CD4-positive, alpha-beta T cell (primary cell): ENCODE results near the gene FANCD2. TPM values are rescaled to one million over a fixed set of nuclear protein-coding genes. Genes with fewer than 3 reads are reported as not detected.

Experiments
- ATAC-seq: fragments of 200-7000 bp; cut with Tn5 transposase; one replicate; pipeline ENCODE4 v1.10.0; 2022; ENCODE audit warnings: mild to moderate bottlenecking; ENCODE audit not compliant: poor library complexity
- CTCF ChIA-PET: fragments of 350-600 bp; sonication (Branson Sonifier 250); formaldehyde crosslinking; loops from one replicate; lab custom pipeline; 2021; ENCODE audit warnings: antibody characterized with exemption, inconsistent platforms; lab: Charles Lee
- POLR2A ChIA-PET: fragments of 350-600 bp; sonication (Branson Sonifier 250); formaldehyde crosslinking; loops from one replicate; lab custom pipeline; 2021; ENCODE audit warnings: antibody characterized with exemption, inconsistent platforms; lab: Charles Lee
- DNase-seq, 14 experiments: peaks; one replicate each; pipeline ENCODE4 v3.0.0-alpha.2; 2013 to 2020; ENCODE audit warnings: mixed read lengths in 2 of 14
- H3K27ac ChIP-seq, 2 donors: one replicate each; pipeline versions ENCODE4 v1.5.1 to v1.7.0; 2013; ENCODE audit warnings: low read length in 2 of 2, low read depth in 1 of 2, mild to moderate bottlenecking in 1 of 2
- H3K27me3 ChIP-seq, 2 experiments: 1 replicate in 1 of 2; 2 replicates in 1 of 2; pipeline versions ENCODE4 v1.6.1 to v1.7.0; 2013; ENCODE audit warnings: low read length in 2 of 2, control low read depth in 1 of 2, mild to moderate bottlenecking in 1 of 2, moderate library complexity in 1 of 2; ENCODE audit not compliant: insufficient read depth in 2 of 2, control insufficient read depth in 1 of 2
- H3K36me3 ChIP-seq: one replicate; pipeline ENCODE4 v1.6.1; 2013; ENCODE audit warnings: low read length, control low read depth; ENCODE audit not compliant: insufficient read depth
- H3K4me1 ChIP-seq: one replicate; pipeline ENCODE4 v1.6.1; 2013; ENCODE audit warnings: low read length, control low read depth; ENCODE audit not compliant: insufficient read depth
- H3K4me3 ChIP-seq: one replicate; pipeline ENCODE4 v1.5.1; 2013; ENCODE audit warnings: mild to moderate bottlenecking, low read length, moderate library complexity
- H3K9me3 ChIP-seq, 2 experiments: 1 replicate in 1 of 2; 2 replicates in 1 of 2; pipeline versions ENCODE4 v1.6.1 to v1.7.0; 2013; ENCODE audit warnings: low read length in 2 of 2, mild to moderate bottlenecking in 2 of 2, control low read depth in 1 of 2, moderate library complexity in 1 of 2; ENCODE audit not compliant: control insufficient read depth in 1 of 2, insufficient read depth in 1 of 2
- H3K27ac Mint-ChIP-seq: one replicate; pipeline ENCODE4 v1.8.0; 2020; ENCODE audit warnings: mixed read lengths
- H3K27me3 Mint-ChIP-seq: one replicate; pipeline ENCODE4 v1.8.0; 2021; ENCODE audit warnings: mixed read lengths
- H3K36me3 Mint-ChIP-seq: one replicate; pipeline ENCODE4 v1.8.0; 2021; ENCODE audit warnings: low read depth, mixed read lengths
- H3K4me1 Mint-ChIP-seq: one replicate; pipeline ENCODE4 v1.8.0; 2021; ENCODE audit warnings: low read depth, mixed read lengths
- H3K4me3 Mint-ChIP-seq: one replicate; pipeline ENCODE4 v1.8.0; 2020; ENCODE audit warnings: mild to moderate bottlenecking, mixed read lengths
- H3K9me3 Mint-ChIP-seq: one replicate; pipeline ENCODE4 v1.8.0; 2020; ENCODE audit warnings: mixed read lengths
- intact Hi-C, 2 experiments: fragments of 100-400 bp; cut with DNase I in 1 of 2; cut with micrococcal nuclease in 1 of 2; formaldehyde crosslinking; loops; one replicate each; pipeline versions ENCODE4 v1.15.1 to v1.9.0; 2023 to 2025; cut with DNase I, micrococcal nuclease
- total RNA-seq, 174 experiments: library from RNA in 2 of 174; stranded (reverse) in 2 of 174; gene quantifications; one replicate each; pipeline ENCODE4 v1.2.3 and lab custom pipeline; 2021 to 2026
- TF ChIP-seq, protein P1 (sequence below): fragments of 200-600 bp; IDR thresholded peaks from one replicate; pipeline ENCODE4 v1.8.0; 2022; ENCODE audit warnings: antibody characterized with exemption, mild to moderate bottlenecking

Gene FANCD2
- total RNA-seq, 2 experiments from 2014 or later = 13.8 to 16.8 TPM

DNA sequence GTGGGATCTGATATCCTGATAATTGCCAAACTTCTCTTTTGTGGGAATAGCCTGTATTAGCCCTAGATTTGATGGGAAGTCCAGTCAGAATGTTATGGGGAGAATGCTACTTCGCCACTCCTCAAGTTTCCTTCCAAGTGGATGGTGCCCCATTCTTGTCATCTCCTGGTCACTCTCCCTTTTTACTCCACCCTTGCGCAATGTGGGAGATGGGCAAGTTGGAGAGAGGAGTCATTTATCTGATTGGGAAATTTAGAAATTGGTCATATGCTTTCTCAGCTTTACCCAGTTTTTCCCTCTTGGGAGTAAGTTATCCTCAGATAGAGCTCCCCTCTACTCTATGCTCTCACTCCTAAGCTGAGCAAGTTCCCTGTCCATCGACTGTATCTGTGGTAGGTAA, 67.4 kb downstream of the FANCD2 start:
- ATAC-seq (no peak), DNase-seq (no peak)
- no peaks in the 10 kb centered on the region for H3K9me3 ChIP-seq
- H3K27ac ChIP-seq = no peak overlapping the region
- intact Hi-C loops = no loop called here
- CTCF ChIA-PET = no interaction called here
- H3K4me1 ChIP-seq = no peaks in the 10 kb centered on the region
- H3K27me3 Mint-ChIP-seq = no peaks in the 10 kb centered on the region
- H3K4me3 Mint-ChIP-seq = no peak overlapping the region
- H3K4me3 ChIP-seq = no peak overlapping the region
- peaks cover 23% of the 10 kb centered on the region for H3K36me3 Mint-ChIP-seq
- no peaks in the 10 kb centered on the region for H3K27me3 ChIP-seq
- H3K4me1 Mint-ChIP-seq = no peaks in the 10 kb centered on the region
- H3K27ac Mint-ChIP-seq = no peak overlapping the region
- H3K36me3 ChIP-seq = peaks cover 14% of the 10 kb centered on the region
- H3K9me3 Mint-ChIP-seq = no peaks in the 10 kb centered on the region
- POLR2A ChIA-PET = no interaction called here
- TF ChIP-seq, protein P1, sequence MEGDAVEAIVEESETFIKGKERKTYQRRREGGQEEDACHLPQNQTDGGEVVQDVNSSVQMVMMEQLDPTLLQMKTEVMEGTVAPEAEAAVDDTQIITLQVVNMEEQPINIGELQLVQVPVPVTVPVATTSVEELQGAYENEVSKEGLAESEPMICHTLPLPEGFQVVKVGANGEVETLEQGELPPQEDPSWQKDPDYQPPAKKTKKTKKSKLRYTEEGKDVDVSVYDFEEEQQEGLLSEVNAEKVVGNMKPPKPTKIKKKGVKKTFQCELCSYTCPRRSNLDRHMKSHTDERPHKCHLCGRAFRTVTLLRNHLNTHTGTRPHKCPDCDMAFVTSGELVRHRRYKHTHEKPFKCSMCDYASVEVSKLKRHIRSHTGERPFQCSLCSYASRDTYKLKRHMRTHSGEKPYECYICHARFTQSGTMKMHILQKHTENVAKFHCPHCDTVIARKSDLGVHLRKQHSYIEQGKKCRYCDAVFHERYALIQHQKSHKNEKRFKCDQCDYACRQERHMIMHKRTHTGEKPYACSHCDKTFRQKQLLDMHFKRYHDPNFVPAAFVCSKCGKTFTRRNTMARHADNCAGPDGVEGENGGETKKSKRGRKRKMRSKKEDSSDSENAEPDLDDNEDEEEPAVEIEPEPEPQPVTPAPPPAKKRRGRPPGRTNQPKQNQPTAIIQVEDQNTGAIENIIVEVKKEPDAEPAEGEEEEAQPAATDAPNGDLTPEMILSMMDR = no peak

- no peaks in the 10 kb centered on the region for H3K36me3 ChIP-seq
- POLR2A ChIA-PET = no interaction called here
- no peaks in the 10 kb centered on the region for H3K27me3 Mint-ChIP-seq
Observed at GRCh38 chr3:10099041-10099440, 72.8 kb downstream of the FANCD2 start.

DNA sequence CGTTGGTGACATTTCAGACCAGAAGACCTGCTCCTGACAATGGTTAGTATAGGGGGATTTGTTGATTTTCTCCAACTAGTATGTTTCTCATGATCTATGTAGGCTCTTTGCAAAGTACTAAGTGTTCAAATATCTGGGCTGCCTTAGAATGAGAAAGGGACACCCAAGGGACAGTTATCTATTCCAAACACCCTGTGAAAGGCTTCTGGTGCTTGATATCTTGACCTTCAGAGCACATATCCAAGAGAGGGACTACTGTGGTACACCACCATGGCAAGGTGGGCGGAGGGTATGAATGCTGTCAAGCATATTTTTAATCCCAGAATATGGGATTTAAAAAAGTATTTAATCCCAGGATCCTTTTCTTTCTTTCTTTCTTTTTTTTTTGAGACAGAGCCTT, 80.7 kb downstream of the FANCD2 start:
- Mint-ChIP-seq H3K36me3 (no peaks in the 10 kb centered on the region), H3K4me3 (no peak overlapping the region), H3K27ac (no peak overlapping the region), H3K4me1 (no peaks in the 10 kb centered on the region), H3K27me3 (no peaks in the 10 kb centered on the region), H3K9me3 (no peaks in the 10 kb centered on the region)
- H3K4me1 ChIP-seq = no peaks in the 10 kb centered on the region
- no peaks in the 10 kb centered on the region for H3K27me3 ChIP-seq
- ATAC-seq = no peak
- intact Hi-C loops = no loop called here
- no peak for DNase-seq
- ChIA-PET CTCF (no interaction called here), POLR2A (no interaction called here)
- TF ChIP-seq, protein P1 = no peak
- H3K27ac ChIP-seq = no peak overlapping the region
- H3K4me3 ChIP-seq = no peak overlapping the region
- no peaks in the 10 kb centered on the region for H3K9me3 ChIP-seq
- no peaks in the 10 kb centered on the region for H3K36me3 ChIP-seq

More at GRCh38 chr3:10099041-10099440, 72.8 kb downstream of the FANCD2 start:
- Mint-ChIP-seq H3K36me3 (peaks cover 7% of the 10 kb centered on the region), H3K27ac (no peak overlapping the region), H3K9me3 (no peaks in the 10 kb centered on the region), H3K4me1 (no peaks in the 10 kb centered on the region), H3K4me3 (no peak overlapping the region)
- TF ChIP-seq, protein P1 = no peak
- DNase-seq (no peak), ATAC-seq (no peak)
- CTCF ChIA-PET = no interaction called here
- Histone ChIP-seq H3K27me3 (no peaks in the 10 kb centered on the region), H3K4me1 (no peaks in the 10 kb centered on the region), H3K4me3 (no peak overlapping the region), H3K9me3 (no peaks in the 10 kb centered on the region), H3K27ac (no peak overlapping the region)
- intact Hi-C loops = no loop called here
